ENCODE data around the gene KIFC1. TPM values are rescaled to one million over a fixed set of nuclear protein-coding genes. Genes with fewer than 3 reads are reported as not detected.
A peak's percentile ranks its signal among the peaks of the same experiment; 100 is the strongest.
"Not testable (repeated sequence)": the region's sequence is repeated elsewhere in the genome, so short reads cannot be mapped to it uniquely, and the experiment has no call there.

KIFC1 gene, protein sequence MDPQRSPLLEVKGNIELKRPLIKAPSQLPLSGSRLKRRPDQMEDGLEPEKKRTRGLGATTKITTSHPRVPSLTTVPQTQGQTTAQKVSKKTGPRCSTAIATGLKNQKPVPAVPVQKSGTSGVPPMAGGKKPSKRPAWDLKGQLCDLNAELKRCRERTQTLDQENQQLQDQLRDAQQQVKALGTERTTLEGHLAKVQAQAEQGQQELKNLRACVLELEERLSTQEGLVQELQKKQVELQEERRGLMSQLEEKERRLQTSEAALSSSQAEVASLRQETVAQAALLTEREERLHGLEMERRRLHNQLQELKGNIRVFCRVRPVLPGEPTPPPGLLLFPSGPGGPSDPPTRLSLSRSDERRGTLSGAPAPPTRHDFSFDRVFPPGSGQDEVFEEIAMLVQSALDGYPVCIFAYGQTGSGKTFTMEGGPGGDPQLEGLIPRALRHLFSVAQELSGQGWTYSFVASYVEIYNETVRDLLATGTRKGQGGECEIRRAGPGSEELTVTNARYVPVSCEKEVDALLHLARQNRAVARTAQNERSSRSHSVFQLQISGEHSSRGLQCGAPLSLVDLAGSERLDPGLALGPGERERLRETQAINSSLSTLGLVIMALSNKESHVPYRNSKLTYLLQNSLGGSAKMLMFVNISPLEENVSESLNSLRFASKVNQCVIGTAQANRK
- 14.8 TPM for total RNA-seq (ENCODE audit: unreplicated experiment)
- long read RNA-seq, partial matches to known transcripts = 0 of 2 reads
- long read RNA-seq, other reads (novel, unspliced or antisense) = 0 of 2 reads

DNA sequence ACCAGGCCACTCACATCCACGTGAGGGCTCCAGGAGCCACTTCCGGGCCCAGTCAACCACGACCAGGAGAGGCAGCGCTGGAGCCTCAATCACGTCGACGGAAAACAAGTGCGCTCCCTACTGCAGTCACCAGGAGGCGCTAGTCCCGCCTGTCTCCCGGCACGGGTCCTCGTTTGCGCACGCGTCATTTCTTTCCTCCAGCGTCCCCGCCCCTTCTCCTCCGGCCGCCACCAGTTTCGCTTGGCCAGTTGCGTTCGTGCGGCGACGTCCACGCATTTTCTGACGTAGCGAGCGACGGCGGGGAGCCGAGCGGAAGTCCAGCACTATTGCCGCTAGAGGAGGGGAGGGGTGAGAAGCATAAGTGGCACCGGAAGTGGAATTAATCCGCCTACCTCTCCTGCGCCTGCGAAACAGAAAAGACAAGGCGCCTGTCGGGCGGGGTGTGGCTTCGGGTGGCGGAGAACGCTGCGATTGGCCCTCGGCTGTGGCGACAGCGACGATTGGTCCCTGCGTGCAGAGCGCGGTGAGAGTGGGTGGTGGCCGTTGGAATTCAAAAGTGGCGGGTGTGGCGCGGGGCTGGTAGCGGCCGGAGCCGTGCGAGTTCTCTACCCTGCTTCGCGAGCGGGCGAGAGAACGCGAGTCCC, at the start of gene KIFC1:
KIFC1 (plus strand) TSS at position 546 of the 644 bp plus-strand sequence. CDS start 163 bp downstream, outside the sequence.
- DNase-seq = peak; percentile 98
- H3K9me3 Mint-ChIP-seq (ENCODE audit: unreplicated experiment) = peaks cover 5% of the 10 kb centered on the region

DNA sequence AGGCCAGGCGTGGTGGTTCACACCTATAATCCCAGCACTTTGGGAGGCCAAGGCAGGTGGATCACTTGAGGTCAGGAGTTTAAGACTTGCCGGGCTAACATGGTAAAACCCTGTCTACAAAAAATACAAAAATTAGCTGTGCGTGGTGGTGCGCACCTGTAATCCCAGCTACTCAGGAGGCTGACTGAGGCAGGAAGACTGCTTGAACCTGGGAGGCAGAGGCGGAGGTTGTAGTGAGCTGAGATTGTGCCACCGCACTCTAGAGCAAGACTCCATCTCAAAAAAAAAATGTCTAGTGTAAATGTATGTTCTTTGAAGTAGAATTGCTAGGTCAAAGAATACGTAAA, 48.0 kb upstream of the KIFC1 start:
- H3K27ac Mint-ChIP-seq (ENCODE audit: unreplicated experiment); H3K36me3 Mint-ChIP-seq (ENCODE audit: unreplicated experiment); H3K9me3 Mint-ChIP-seq (ENCODE audit: unreplicated experiment); H3K27me3 Mint-ChIP-seq (ENCODE audit: unreplicated experiment); DNase-seq; H3K4me1 Mint-ChIP-seq (ENCODE audit: low read depth, unreplicated experiment); H3K4me3 Mint-ChIP-seq (ENCODE audit: unreplicated experiment): not testable (repeated sequence)

More for the DNA sequence above, at the start of gene KIFC1:
- TF ChIP-seq, protein P1, sequence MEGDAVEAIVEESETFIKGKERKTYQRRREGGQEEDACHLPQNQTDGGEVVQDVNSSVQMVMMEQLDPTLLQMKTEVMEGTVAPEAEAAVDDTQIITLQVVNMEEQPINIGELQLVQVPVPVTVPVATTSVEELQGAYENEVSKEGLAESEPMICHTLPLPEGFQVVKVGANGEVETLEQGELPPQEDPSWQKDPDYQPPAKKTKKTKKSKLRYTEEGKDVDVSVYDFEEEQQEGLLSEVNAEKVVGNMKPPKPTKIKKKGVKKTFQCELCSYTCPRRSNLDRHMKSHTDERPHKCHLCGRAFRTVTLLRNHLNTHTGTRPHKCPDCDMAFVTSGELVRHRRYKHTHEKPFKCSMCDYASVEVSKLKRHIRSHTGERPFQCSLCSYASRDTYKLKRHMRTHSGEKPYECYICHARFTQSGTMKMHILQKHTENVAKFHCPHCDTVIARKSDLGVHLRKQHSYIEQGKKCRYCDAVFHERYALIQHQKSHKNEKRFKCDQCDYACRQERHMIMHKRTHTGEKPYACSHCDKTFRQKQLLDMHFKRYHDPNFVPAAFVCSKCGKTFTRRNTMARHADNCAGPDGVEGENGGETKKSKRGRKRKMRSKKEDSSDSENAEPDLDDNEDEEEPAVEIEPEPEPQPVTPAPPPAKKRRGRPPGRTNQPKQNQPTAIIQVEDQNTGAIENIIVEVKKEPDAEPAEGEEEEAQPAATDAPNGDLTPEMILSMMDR (IDR thresholded peaks at IDR 0.05; ENCODE audit: partially characterized antibody, unreplicated experiment) = peak; percentile 97
- H3K27ac Mint-ChIP-seq (ENCODE audit: unreplicated experiment) = peak within 1 kb of the TSS; percentile 85
- peaks cover 3% of the 10 kb centered on the region for H3K27me3 Mint-ChIP-seq (ENCODE audit: unreplicated experiment)
- H3K36me3 Mint-ChIP-seq (ENCODE audit: unreplicated experiment) = no peaks in the 10 kb centered on the region
- H3K4me1 Mint-ChIP-seq (ENCODE audit: low read depth, unreplicated experiment) = peaks cover 22% of the 10 kb centered on the region
- peak within 1 kb of the TSS; percentile 89 for H3K4me3 Mint-ChIP-seq (ENCODE audit: unreplicated experiment)

DNA sequence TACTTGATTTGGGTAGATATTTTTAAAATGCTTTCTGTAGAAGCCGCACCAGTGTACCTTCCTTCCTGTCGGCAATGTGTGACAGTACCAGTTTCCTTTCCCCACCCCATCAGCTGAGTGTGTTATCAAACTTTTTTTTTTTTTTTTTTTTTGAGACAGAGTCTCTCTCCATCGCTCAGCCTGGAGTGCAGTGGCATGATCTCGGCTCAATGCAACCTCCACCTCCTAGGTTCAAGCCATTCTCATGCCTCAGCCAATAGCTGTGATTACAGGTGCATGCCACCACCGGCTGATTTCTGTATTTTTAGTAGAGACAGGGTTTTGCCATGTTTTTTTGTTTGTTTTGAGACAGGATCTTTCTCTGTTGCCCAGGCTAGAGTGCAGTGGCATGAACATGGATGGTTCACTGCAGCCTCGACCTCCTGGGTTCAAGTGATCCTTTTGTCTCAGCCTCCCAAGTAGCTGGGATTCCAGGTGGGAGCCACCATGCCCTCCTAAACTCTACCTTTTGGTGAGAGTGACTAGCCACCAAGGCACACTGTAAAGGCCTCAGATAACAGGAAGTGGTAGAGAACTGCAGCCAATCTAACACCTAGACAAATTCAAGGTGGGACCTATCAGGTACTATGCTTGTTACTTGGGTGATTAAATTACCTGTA, 47.5 kb upstream of the KIFC1 start:
- TF ChIP-seq, protein P1 (IDR thresholded peaks at IDR 0.05; ENCODE audit: partially characterized antibody, unreplicated experiment) = no peak
- Mint-ChIP-seq H3K36me3 (ENCODE audit: unreplicated experiment) (no peaks in the 10 kb centered on the region), H3K9me3 (ENCODE audit: unreplicated experiment) (no peaks in the 10 kb centered on the region), H3K4me3 (ENCODE audit: unreplicated experiment) (no peak overlapping the region), H3K27me3 (ENCODE audit: unreplicated experiment) (peaks cover 4% of the 10 kb centered on the region), H3K27ac (ENCODE audit: unreplicated experiment) (no peak overlapping the region), H3K4me1 (ENCODE audit: low read depth, unreplicated experiment) (peaks cover 13% of the 10 kb centered on the region)
- DNase-seq = no peak

DNA sequence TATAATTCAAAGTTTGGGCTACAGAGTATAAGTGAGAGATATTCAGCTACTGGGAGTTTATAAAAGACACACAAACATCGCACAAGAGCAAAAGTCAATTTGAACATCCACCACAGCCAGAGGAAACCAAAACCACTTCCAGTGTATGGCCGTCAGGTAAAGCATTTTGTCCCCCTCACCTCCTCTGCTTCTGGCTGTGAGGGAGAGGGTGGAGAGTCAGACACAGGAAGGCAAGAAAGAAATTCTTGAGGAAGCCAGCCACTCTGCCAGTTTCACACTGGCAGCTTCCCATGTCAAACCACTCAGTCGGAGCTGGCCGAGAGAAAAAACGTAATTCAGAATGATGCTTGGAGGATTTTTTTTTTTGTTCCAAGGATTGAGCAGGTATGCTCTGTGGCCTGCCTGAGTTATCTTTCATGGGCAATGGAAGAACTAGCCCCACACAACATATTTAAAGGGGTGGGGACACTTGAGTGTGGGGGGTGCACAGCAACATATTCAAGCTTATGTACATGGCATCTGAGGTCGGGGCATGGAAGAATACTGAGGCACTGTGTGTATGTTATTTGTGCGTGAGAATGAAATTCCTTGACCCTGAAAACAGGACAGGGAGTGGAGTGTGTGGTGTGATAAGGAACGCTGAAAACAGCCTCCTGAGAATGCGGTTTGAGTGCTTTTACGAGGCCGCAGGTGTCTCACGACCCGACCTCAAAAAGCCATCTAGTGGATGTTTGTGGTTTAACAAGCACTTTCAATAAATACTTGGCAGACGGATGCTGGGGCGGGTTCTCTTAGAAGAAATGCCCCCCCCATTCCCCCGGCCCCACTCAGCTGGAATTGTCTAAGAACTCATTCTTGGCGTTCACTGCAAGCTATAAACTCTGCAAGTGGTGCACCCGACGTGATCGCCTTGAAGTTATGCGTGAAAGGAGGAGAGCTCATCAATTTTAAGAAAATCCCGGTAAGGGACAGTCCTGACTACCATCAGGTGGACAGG, 46.6 kb upstream of the KIFC1 start:
- Mint-ChIP-seq H3K9me3 (ENCODE audit: unreplicated experiment) (no peaks in the 10 kb centered on the region), H3K27ac (ENCODE audit: unreplicated experiment) (peak overlapping the region; percentile 23), H3K4me1 (ENCODE audit: low read depth, unreplicated experiment) (peaks cover 15% of the 10 kb centered on the region), H3K36me3 (ENCODE audit: unreplicated experiment) (no peaks in the 10 kb centered on the region), H3K27me3 (ENCODE audit: unreplicated experiment) (peaks cover 9% of the 10 kb centered on the region), H3K4me3 (ENCODE audit: unreplicated experiment) (peak overlapping the region; percentile 43)
- DNase-seq = peak; percentile 41
- TF ChIP-seq, protein P1 (IDR thresholded peaks at IDR 0.05; ENCODE audit: partially characterized antibody, unreplicated experiment) = peak; percentile 85

DNA sequence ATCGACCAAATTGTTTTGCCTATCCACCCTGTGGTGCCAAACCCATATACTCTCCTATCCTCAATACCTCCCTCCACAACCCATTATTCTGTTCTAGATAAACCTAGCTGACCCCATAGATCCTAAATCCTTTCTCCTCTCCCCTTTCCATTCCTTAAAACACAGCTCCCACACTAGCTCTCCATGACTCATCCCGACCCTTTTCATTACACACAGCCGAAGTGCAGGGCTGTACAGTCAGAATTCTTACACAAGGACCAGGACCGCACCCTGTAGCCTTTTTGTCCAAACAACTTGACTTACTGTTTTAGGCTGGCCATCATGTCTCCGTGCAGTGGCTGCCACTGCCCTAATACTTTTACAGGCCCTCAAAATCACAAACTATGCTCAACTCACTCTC, 44.7 kb upstream of the KIFC1 start:
- not testable (repeated sequence) for H3K9me3 Mint-ChIP-seq (ENCODE audit: unreplicated experiment); DNase-seq; H3K27me3 Mint-ChIP-seq (ENCODE audit: unreplicated experiment); H3K4me3 Mint-ChIP-seq (ENCODE audit: unreplicated experiment); H3K36me3 Mint-ChIP-seq (ENCODE audit: unreplicated experiment); H3K27ac Mint-ChIP-seq (ENCODE audit: unreplicated experiment)
- peaks cover 23% of the 10 kb centered on the region for H3K4me1 Mint-ChIP-seq (ENCODE audit: low read depth, unreplicated experiment)
